Kidney (tissue), 14 donors: Measurements from ENCODE around the gene KLHL30. TPM values are rescaled to one million over a fixed set of nuclear protein-coding genes. Genes with fewer than 3 reads are reported as not detected.

ENCODE experiments used
- DNase-seq, 5 donors: peaks; one replicate each; pipeline ENCODE4 v3.0.0-alpha.2; 2013 to 2020
- FAIRE-seq: peaks from 2 replicates; lab custom pipeline; 2012; peaks lifted over from hg19 to GRCh38; lab: Jason Lieb, UNC
- H3K27ac ChIP-seq, 2 donors: one replicate each; pipeline ENCODE4 v1.7.0; 2013; ENCODE audit warnings: low read depth in 2 of 2, low read length in 2 of 2, inconsistent platforms in 1 of 2
- H3K27me3 ChIP-seq: one replicate; pipeline ENCODE4 v1.7.1; 2013; ENCODE audit warnings: low read length, inconsistent platforms; ENCODE audit not compliant: control insufficient read depth, insufficient read depth
- H3K36me3 ChIP-seq, 3 donors: one replicate each; pipeline versions ENCODE4 v1.7.0 to v1.7.1; 2013; ENCODE audit warnings: low read length in 3 of 3, control low read depth in 1 of 3, inconsistent platforms in 1 of 3; ENCODE audit not compliant: insufficient read depth in 3 of 3, control insufficient read depth in 2 of 3
- H3K4me1 ChIP-seq, 3 donors: one replicate each; pipeline versions ENCODE4 v1.7.0 to v1.7.1; 2013; ENCODE audit warnings: low read length in 3 of 3, inconsistent platforms in 1 of 3, low read depth in 1 of 3; ENCODE audit not compliant: control insufficient read depth in 2 of 3, insufficient read depth in 2 of 3
- H3K4me3 ChIP-seq, 3 donors: one replicate each; pipeline versions ENCODE4 v1.7.0 to v1.8.1; 2013; ENCODE audit warnings: low read length in 3 of 3, control low read depth in 1 of 3, inconsistent platforms in 1 of 3
- H3K9ac ChIP-seq, 3 donors: one replicate each; pipeline versions ENCODE4 v1.7.0 to v1.7.1; 2013; ENCODE audit warnings: low read length in 3 of 3, control low read depth in 1 of 3, inconsistent platforms in 1 of 3
- H3K9me3 ChIP-seq, 3 donors: one replicate each; pipeline versions ENCODE4 v1.7.0 to v1.7.1; 2013; ENCODE audit warnings: low read length in 3 of 3, control low read depth in 1 of 3, inconsistent platforms in 1 of 3; ENCODE audit not compliant: control insufficient read depth in 2 of 3, insufficient read depth in 1 of 3
- CTCF ChIP-seq: IDR thresholded peaks from 3 replicates; pipeline ENCODE4 v1.5.1; 2012; ENCODE audit warnings: mild to moderate bottlenecking, moderate library complexity, borderline replicate concordance; ENCODE audit not compliant: insufficient read depth; ENCODE audit errors: extremely low read depth
- intact Hi-C: fragments of 100-400 bp; cut with DNase I; formaldehyde crosslinking; loops from one replicate; pipeline ENCODE4 v1.11.1; 2022
- polyA plus RNA-seq: library from polyadenylated mRNA; stranded (reverse); fragments of 350-450 nt; fragmentation: Illumina TruSeq; extraction: RNeasy Lipid Tissue Mini Kit (QIAGEN cat#74804); gene quantifications from one replicate; pipeline ENCODE4 v1.2.3, GENCODE V29; 2014; ENCODE audit warnings: low read depth, low replicate concordance; ENCODE audit not compliant: insufficient read depth
- total RNA-seq: library from RNA; stranded (reverse); fragmentation: NEBNext Ultra II Directional; extraction: Animal tissue kit (Norgen Biotek cat#: 25700); gene quantifications from one replicate; pipeline ENCODE4 v1.2.1, GENCODE V29; 2021
- donor health status: control.
- donor health status: control.
- donor health status: control.
- donor health status: control.
- donor health status: control.
- donor health status: DM: yes; HTN: yes; CAD: no.
- donor health status: Normal renal cell carcinoma (clear cell type).

The KLHL30 gene
- total and polyA plus RNA-seq, 2 donors from 2014 or later = 0.24 to 5.7 TPM

- H3K4me3 ChIP-seq = no peak overlapping the region
- H3K9me3 ChIP-seq = no peaks in the 10 kb centered on the region
- FAIRE-seq (no peak), DNase-seq (peak in 3 of 5 donors; percentile 55 to 82 (median 65))
- no peaks in the 10 kb centered on the region for H3K36me3 ChIP-seq
- no peaks in the 10 kb centered on the region for H3K27me3 ChIP-seq
- no peak overlapping the region for H3K27ac ChIP-seq
- no peak overlapping the region for H3K9ac ChIP-seq
- intact Hi-C loops = no loop called here
- no peaks in the 10 kb centered on the region for H3K4me1 ChIP-seq
- TF ChIP-seq CTCF = no peak
Observed at GRCh38 chr2:238157506-238158017, 19.1 kb downstream of the KLHL30 start.

DNA sequence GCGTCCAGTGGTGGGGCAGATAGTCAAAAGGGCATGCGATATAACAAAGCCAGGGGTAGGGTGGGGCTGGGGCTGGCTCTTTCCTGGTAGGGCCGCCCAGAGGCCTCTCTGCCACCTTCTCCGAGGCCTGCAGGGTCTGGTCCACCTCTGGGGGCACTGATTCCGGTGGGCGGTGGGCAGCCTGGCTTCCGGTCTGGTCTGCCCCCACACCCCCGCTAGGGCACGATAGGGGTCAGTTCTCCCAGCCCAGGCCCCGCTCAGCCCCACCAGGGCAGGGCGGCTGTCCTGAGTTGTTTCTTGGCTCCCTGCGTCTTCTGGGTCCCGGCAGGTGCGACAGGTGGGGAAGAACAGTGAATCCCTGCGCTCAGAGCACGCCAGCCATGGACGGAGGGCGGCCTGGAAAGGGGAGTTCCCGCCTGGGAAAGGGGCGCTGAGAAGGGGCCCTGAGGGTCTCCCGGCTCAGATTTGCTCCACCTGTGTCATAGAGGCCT, 19.6 kb downstream of the KLHL30 start:
- no peaks in the 10 kb centered on the region for H3K9me3 ChIP-seq
- FAIRE-seq = no peak
- no peak for TF ChIP-seq CTCF
- no peak overlapping the region for H3K9ac ChIP-seq
- H3K4me3 ChIP-seq = no peak overlapping the region
- H3K27me3 ChIP-seq = no peaks in the 10 kb centered on the region
- no peaks in the 10 kb centered on the region for H3K4me1 ChIP-seq
- H3K27ac ChIP-seq = no peak overlapping the region
- intact Hi-C loops = no loop called here
- peak in 2 of 5 donors; percentile 65 to 77 for DNase-seq
- H3K36me3 ChIP-seq = no peaks in the 10 kb centered on the region

DNA sequence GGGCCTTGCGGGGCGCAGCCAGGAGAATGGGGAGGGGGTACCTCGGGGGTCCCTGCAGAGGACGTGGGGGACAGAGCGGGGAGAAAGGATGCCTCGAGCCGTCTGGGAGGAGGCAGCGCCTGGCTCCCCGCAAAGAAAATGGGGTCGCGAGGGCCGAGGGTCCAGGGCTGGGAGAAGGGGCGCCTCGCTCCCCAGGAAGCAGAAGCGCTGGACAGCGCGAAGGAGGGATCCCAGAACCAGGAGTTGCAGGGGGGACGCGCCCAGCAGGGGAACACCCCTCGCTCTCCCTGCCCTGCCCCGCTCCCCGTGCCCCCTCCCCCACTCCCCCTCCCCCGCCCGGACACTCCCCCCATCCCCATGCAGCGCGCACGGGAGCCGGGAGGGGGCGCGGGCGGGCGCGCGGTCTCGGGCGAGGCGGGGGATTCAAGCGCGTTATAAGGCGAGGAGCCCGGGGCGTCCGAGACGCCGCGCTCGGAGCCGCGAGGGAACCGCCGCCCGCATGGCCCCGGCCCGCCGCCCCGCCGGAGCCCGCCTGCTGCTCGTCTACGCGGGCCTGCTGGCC, 20.1 kb downstream of the KLHL30 start, which contains the start of gene ERFE:
TSS of gene ERFE (plus strand) at position 462 of the 562 bp plus-strand sequence. CDS start at position 500, 38 bp downstream.
- no peak within 1 kb of the TSS for H3K9ac ChIP-seq
- FAIRE-seq (no peak), DNase-seq (peak in 4 of 5 donors; percentile 68 to 84 (median 76))
- H3K9me3 ChIP-seq = no peaks in the 10 kb centered on the region
- intact Hi-C loops = no loop called here
- H3K36me3 ChIP-seq = no peaks in the 10 kb centered on the region
- peak; percentile 15 for TF ChIP-seq CTCF
- H3K27ac ChIP-seq = no peak within 1 kb of the TSS
- H3K27me3 ChIP-seq = no peaks in the 10 kb centered on the region
- no peaks in the 10 kb centered on the region for H3K4me1 ChIP-seq
- H3K4me3 ChIP-seq = no peak within 1 kb of the TSS
